ENCODE measurements around the gene RUNDC1. TPM values are rescaled to one million over a fixed set of nuclear protein-coding genes. Genes with fewer than 3 reads are reported as not detected.

The RUNDC1 gene
- total and polyA plus RNA-seq, 2 of the 8 experiments (the other 6 are each of a cell fraction or from before 2014, with no cell fraction given): 7.9 to 11.9 TPM

- Histone ChIP-seq H4K8ac (ENCODE audit: extremely low read depth, insufficient read depth, low read length) (no peak overlapping the region; the same call in 1 of the 2 replicates), H2BK20ac (ENCODE audit: low read length) (0 out of 2 replicates have a peak overlapping the region, but pooled peaks have one; percentile 5), H3K4me2 (ENCODE audit: insufficient read depth in 1 of 2, low read depth in 2 of 2, low read length in 2 of 2) (no peak overlapping the region), H3K56ac (replicated peaks; ENCODE audit: insufficient read length, low read depth, low read length) (no peak overlapping the region), H2BK15ac (ENCODE audit: low read length) (no peak overlapping the region), H4K5ac (ENCODE audit: insufficient read length, low read depth, low read length) (no peak overlapping the region), H3K23ac (ENCODE audit: insufficient read length) (no peak overlapping the region), H3K9me3 (ENCODE audit: insufficient read depth in 2 of 2, low read depth in 1 of 2, low read length in 1 of 2) (no peaks in the 10 kb centered on the region), H3K36me3 (ENCODE audit: control insufficient read depth in 2 of 4, insufficient read depth in 4 of 4, low read length in 3 of 4) (no peaks in the 10 kb centered on the region), H3K4me3 (ENCODE audit: extremely low read depth in 1 of 4, insufficient read depth in 2 of 4, low read depth in 3 of 4, low read length in 4 of 4) (no peak overlapping the region), H4K91ac (replicated peaks; ENCODE audit: insufficient read length, low read length) (peak overlapping the region; percentile 31), H3K18ac (ENCODE audit: extremely low read depth, low read length) (no peak overlapping the region; the same call in 1 of the 2 replicates), H3K4ac (replicated peaks; ENCODE audit: insufficient read length, low read depth, low read length) (no peak overlapping the region), H3K79me1 (ENCODE audit: low read depth, low read length) (no peaks in the 10 kb centered on the region), H3K23me2 (ENCODE audit: low read depth, low read length) (peaks cover 2% of the 10 kb centered on the region; the same call in 1 of the 2 replicates), H3K79me2 (ENCODE audit: control insufficient read depth in 1 of 2, insufficient read depth in 2 of 2, low read length in 2 of 2) (no peaks in the 10 kb centered on the region), H3K14ac (ENCODE audit: insufficient read length) (no peak overlapping the region), H4K20me1 (replicated peaks in 1 of 2; ENCODE audit: control insufficient read depth in 1 of 2, insufficient read depth in 2 of 2, low read length in 2 of 2) (no peaks in the 10 kb centered on the region), H2BK5ac (ENCODE audit: low read depth, low read length) (peak overlapping the region; percentile 29; the same call in 1 of the 2 replicates), H2AFZ (ENCODE audit: low read length) (no peak overlapping the region), H3K4me1 (replicated peaks in 1 of 4; ENCODE audit: control insufficient read depth in 3 of 4, insufficient read depth in 4 of 4, low read length in 3 of 4) (peaks cover 4 to 47% (median 36%) of the 10 kb centered on the region in 4 experiments), H3K27me3 (replicated peaks in 1 of 4; ENCODE audit: control insufficient read depth in 3 of 4, extremely low read depth in 1 of 4, insufficient read depth in 3 of 4, low read length in 3 of 4) (no peaks in the 10 kb centered on the region), H3K27ac (ENCODE audit: low read depth, low read length) (no peak overlapping the region), H3K9ac (replicated peaks in 1 of 4; ENCODE audit: extremely low read depth in 1 of 4, low read depth in 3 of 4, low read length in 3 of 4) (no peak overlapping the region), H2BK120ac (replicated peaks; ENCODE audit: low read depth, low read length) (no peak overlapping the region), H2BK12ac (ENCODE audit: low read depth, low read length) (no peak overlapping the region; the same call in 1 of the 2 replicates), H2AK5ac (ENCODE audit: low read depth, low read length) (no peak overlapping the region)
- ChIA-PET POLR2A (ENCODE audit: partially characterized antibody) (interaction anchor here (1.1 to 5.6 kb wide), 2 partner anchors 17 to 38 kb away, joined by 4 to 61 read pairs; partner anchors contain the start of genes RND2 and VAT1), CTCF (ENCODE audit: partially characterized antibody) (interaction anchor here (1.5 kb wide), 1 partner anchor 11 kb away, joined by 5 read pairs; no protein-coding TSS in a partner anchor)
- DNase-seq (ENCODE audit: low read depth in 1 of 2, low spot score in 2 of 2): no peak
- FAIRE-seq: no peak
- WGBS, 2 experiments (ENCODE audit: extremely low coverage in 1 of 2, insufficient coverage in 1 of 2, insufficient read length in 1 of 2, insufficient replicate concordance in 2 of 2, low coverage in 1 of 2, low lambda C conversion rate in 2 of 2, missing lambda C conversion rate in 1 of 2): 94% methylated on average over 2 of the region's 2 CpGs; no CpG with 5 or more reads in 1 of the 2 experiments
- TF ChIP-seq EZH2 (IDR thresholded peaks at IDR 0.05; ENCODE audit: low read depth, low read length, severe bottlenecking) (no peak), RNF2 (IDR thresholded peaks at IDR 0.05; ENCODE audit: borderline replicate concordance, low read depth, low read length, missing control alignments, poor library complexity, severe bottlenecking) (no peak), YY1 (IDR thresholded peaks at IDR 0.05; ENCODE audit: low read depth, low read length) (no peak), TBP (IDR thresholded peaks at IDR 0.05; ENCODE audit: low read depth, low read length) (no peak), SP4 (IDR thresholded peaks at IDR 0.05; ENCODE audit: low read length) (no peak), RFX5 (IDR thresholded peaks at IDR 0.05; ENCODE audit: borderline replicate concordance, low read depth, low read length) (no peak), GABPA (IDR thresholded peaks at IDR 0.05; ENCODE audit: borderline replicate concordance, insufficient read depth, low read length) (no peak), SIN3A (conservative IDR thresholded peaks at IDR 0.05 in 1 of 2, IDR thresholded peaks at IDR 0.05 in 1 of 2; ENCODE audit: low read depth in 1 of 2, low read length in 2 of 2) (no peak), CTCF (IDR thresholded peaks at IDR 0.05; ENCODE audit: control extremely low read depth in 1 of 3, insufficient read depth in 1 of 3, low read depth in 1 of 3, low read length in 3 of 3) (no peak), POLR2AphosphoS5 (IDR thresholded peaks at IDR 0.05; ENCODE audit: low read depth, low read length) (no peak)
Observed at GRCh38 chr17:43039646-43040045, 59.3 kb downstream of the RUNDC1 start.
